Activated T-helper 1 cell treated with anti-CD3 and anti-CD28 coated beads, Interleukin-12 subunit alpha, Interleukin-12 subunit beta, Interleukin-2, Interleukin-4 antibody, amounts not matched to agents 30 ng/mL and 10 ng/mL and 1 ng/mL, durations not matched to agents 14 hours and 24 hours and 36 hours (primary cell): ENCODE measurements around the gene OCA2. TPM values are rescaled to one million over a fixed set of nuclear protein-coding genes. Genes with fewer than 3 reads are reported as not detected.

Experiments
- DNase-seq: peaks from one replicate; pipeline ENCODE4 v3.0.0; 2021; ENCODE audit warnings: low spot score
- H3K27ac Mint-ChIP-seq: one replicate; pipeline ENCODE4 v1.8.0; 2021; ENCODE audit warnings: mild to moderate bottlenecking, mixed read lengths
- H3K27me3 Mint-ChIP-seq: one replicate; pipeline ENCODE4 v1.8.0; 2022; ENCODE audit warnings: mild to moderate bottlenecking, moderate library complexity, mixed read lengths; ENCODE audit not compliant: insufficient read depth
- H3K36me3 Mint-ChIP-seq: one replicate; pipeline ENCODE4 v1.8.0; 2021; ENCODE audit warnings: low read depth, mixed read lengths
- H3K4me1 Mint-ChIP-seq: one replicate; pipeline ENCODE4 v1.8.0; 2021; ENCODE audit warnings: low read depth, mixed read lengths
- H3K4me3 Mint-ChIP-seq: one replicate; pipeline ENCODE4 v1.8.0; 2021; ENCODE audit warnings: mild to moderate bottlenecking, moderate library complexity, mixed read lengths
- H3K9me3 Mint-ChIP-seq: one replicate; pipeline ENCODE4 v1.8.0; 2021; ENCODE audit warnings: mixed read lengths
- intact Hi-C: fragments of 100-400 bp; cut with micrococcal nuclease; formaldehyde crosslinking; loops from one replicate; pipeline ENCODE4 v1.15.1; 2024
- total RNA-seq: library from RNA; stranded (reverse); gene quantifications from 2 replicates; pipeline ENCODE4 v1.2.3, GENCODE V29; 2022

OCA2 gene
- total RNA-seq, 1 donor from 2014 or later, result not detected

DNA sequence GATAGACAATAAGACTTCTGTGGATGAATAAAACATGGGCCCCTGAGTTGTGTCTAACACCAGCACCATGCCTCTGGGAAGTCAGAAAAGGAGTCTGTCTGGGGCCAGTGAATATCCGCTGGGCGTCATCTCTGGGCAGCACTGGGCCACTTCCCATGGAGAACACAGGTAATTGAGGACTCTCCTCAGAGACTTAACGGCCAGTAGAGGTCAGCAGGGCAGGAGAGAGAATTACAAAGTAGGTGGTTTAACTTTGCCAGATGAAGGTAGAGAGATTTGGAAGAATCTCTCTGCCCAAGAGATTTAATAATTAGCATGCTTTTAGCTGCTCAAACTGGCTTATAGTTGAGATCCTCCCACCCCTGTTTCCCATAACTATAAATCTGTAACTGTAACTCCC, 65.7 kb downstream of the OCA2 start:
- no peak overlapping the region for H3K4me3 Mint-ChIP-seq
- H3K27ac Mint-ChIP-seq, result no peak overlapping the region
- DNase-seq, result no peak
- no peaks in the 10 kb centered on the region for H3K36me3 Mint-ChIP-seq
- H3K27me3 Mint-ChIP-seq, result peaks cover 9% of the 10 kb centered on the region
- H3K9me3 Mint-ChIP-seq, result no peaks in the 10 kb centered on the region
- intact Hi-C loops, result no loop called here
- no peaks in the 10 kb centered on the region for H3K4me1 Mint-ChIP-seq

DNA sequence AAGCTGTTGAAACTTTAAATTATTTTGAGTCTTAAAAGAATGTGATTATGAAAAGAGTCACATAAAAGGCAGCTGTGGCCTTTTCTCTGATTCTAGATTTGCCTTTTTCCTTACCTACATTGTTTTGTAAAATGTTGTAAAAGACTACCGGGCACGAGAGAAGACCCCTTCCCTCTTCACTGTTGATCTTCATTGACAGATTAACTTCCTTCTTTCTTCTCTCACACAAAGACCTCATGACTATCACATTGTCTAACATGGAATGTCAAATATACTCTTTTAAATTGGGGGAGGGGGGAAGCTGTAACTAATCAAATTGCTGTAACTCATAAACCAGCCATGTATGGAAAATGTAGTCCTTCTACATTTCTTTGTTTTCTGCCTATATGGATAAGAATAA, 68.3 kb downstream of the OCA2 start:
- Mint-ChIP-seq H3K4me3 (no peak overlapping the region), H3K27me3 (peaks cover 7% of the 10 kb centered on the region), H3K36me3 (no peaks in the 10 kb centered on the region), H3K27ac (no peak overlapping the region), H3K4me1 (no peaks in the 10 kb centered on the region), H3K9me3 (no peaks in the 10 kb centered on the region)
- intact Hi-C loops, result no loop called here
- DNase-seq, result no peak

DNA sequence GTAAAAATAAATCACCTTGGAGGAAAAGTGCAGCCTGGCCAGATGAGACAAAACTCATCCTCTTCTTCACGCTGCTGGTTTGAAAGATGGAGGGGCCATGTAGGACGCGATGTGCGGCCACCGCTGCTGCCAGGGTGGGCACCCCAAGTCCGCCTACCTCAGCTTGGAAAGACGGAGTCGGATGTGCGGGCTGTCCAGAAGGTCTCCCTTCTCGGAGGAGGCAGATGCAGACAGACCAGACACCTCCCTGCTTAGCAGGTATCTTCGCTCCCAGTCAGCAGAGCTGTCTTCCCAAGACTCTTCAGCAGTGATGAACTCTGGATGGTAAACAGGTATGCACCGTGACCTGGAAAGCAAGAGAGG, 71.4 kb downstream of the OCA2 start:
- intact Hi-C loops, result no loop called here
- H3K36me3 Mint-ChIP-seq, result no peaks in the 10 kb centered on the region
- peaks cover 8% of the 10 kb centered on the region for H3K27me3 Mint-ChIP-seq
- no peak overlapping the region for H3K4me3 Mint-ChIP-seq
- H3K4me1 Mint-ChIP-seq, result no peaks in the 10 kb centered on the region
- no peak overlapping the region for H3K27ac Mint-ChIP-seq
- H3K9me3 Mint-ChIP-seq, result no peaks in the 10 kb centered on the region
- no peak for DNase-seq

DNA sequence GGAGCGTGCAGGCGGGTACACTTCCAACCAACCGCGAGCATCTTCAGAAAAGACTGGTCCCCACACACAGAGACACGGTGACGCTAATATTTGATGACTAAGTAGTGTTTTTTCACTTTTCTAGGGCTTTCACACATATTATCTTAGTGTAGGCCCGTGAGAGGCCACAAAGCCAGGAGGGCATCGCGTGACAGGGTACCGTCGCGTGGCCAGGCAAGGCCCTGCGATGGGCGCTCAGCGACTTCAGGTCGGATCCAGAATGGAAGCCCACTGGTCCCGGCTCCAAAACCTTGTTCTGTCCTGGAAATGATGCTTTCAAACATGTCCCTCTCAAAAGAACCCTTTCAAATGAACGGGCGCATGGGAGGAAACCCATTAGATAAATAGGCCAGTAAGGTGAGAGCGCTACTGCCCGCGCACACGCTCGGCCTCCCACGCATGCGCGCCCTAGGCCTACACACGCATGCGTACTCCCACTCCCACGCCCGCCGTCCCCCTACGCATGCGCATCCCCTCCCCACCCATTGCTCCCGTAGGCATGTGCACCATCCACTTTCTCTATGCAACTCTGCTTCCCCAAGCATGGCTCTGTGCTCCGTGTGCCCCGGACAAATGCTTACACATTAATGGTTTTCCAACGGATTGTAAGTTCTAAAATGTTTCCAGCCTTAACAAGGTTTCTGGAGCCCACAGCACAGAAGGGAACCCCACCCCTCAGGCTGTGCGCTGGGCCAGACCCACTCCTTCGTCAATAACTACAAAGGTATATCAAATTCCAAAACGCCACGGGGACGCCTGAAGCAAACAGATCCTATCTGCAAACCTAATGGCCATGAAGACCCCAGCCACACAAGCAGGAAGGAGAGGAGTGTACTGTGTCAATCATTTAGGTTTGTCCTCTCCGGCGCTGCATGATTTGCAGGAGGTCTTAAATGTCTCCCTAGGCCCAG, 72.1 kb downstream of the OCA2 start:
- intact Hi-C loops, result no loop called here
- H3K27me3 Mint-ChIP-seq, result peaks cover 5% of the 10 kb centered on the region
- no peak overlapping the region for H3K27ac Mint-ChIP-seq
- H3K4me3 Mint-ChIP-seq, result no peak overlapping the region
- no peak for DNase-seq
- H3K36me3 Mint-ChIP-seq, result no peaks in the 10 kb centered on the region
- no peaks in the 10 kb centered on the region for H3K4me1 Mint-ChIP-seq
- no peaks in the 10 kb centered on the region for H3K9me3 Mint-ChIP-seq

DNA sequence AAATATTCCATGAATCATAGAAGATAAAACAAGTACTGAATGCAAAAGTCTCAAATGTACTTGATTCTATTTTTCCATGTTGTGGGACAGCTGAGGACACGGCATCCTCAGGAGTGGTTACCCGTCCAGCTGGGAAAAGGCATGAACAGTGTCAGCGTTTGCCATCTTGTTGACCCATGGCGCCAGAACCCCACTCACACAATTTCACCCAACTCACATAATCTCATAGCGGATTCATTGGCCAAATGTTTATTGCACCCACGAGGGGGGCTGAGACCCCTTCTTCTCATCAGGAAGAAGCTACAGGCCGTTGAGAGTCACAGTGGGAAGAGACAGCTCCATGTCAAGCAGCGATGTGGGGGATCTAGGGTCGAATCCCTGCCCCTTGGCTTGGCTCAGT, 72.9 kb downstream of the OCA2 start:
- Mint-ChIP-seq H3K4me3 (no peak overlapping the region), H3K4me1 (no peaks in the 10 kb centered on the region), H3K9me3 (no peaks in the 10 kb centered on the region), H3K27me3 (peaks cover 5% of the 10 kb centered on the region), H3K36me3 (no peaks in the 10 kb centered on the region), H3K27ac (no peak overlapping the region)
- no peak for DNase-seq
- intact Hi-C loops, result no loop called here

DNA sequence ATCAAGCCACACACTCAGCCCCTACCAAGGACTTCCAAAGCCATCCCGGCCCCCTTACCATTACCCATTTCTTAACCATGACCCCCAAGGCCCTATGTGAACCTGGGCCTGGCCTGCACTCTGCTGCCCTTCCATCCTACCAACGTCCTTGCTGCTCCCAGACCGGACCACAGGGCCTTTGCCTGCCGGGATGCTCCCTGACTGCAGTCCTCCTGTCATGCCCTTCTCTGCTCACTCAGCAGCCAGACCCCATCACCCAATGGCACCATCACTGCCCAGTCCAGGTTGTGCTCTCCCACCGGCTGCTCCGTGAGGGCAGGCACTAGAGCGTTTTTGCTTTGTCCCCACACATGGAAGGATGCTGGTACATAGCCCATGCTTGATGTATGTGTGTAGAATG, 73.7 kb downstream of the OCA2 start:
- Mint-ChIP-seq H3K9me3 (no peaks in the 10 kb centered on the region), H3K4me3 (no peak overlapping the region), H3K27ac (no peak overlapping the region), H3K4me1 (no peaks in the 10 kb centered on the region), H3K27me3 (peaks cover 3% of the 10 kb centered on the region), H3K36me3 (no peaks in the 10 kb centered on the region)
- no peak for DNase-seq
- intact Hi-C loops, result no loop called here

DNA sequence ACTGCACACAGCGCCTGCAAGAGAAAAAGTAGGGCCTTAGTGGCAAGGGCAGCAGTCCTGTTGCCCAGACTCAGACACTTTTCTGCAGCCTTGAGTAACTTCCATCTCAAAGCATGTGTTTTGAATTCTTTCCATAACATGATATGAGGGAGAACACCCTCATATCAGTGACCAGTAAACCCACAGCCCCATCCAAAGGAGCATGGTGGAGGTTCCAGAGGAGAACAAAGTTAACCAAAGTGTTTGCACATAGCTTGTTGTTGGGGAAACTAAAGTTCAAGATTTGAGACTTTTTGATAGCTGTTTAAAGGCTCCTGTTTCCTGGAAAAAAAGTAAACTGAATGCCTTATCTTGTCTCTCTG, 74.2 kb downstream of the OCA2 start:
- Mint-ChIP-seq H3K27ac (no peak overlapping the region), H3K4me3 (no peak overlapping the region), H3K9me3 (no peaks in the 10 kb centered on the region)

DNA sequence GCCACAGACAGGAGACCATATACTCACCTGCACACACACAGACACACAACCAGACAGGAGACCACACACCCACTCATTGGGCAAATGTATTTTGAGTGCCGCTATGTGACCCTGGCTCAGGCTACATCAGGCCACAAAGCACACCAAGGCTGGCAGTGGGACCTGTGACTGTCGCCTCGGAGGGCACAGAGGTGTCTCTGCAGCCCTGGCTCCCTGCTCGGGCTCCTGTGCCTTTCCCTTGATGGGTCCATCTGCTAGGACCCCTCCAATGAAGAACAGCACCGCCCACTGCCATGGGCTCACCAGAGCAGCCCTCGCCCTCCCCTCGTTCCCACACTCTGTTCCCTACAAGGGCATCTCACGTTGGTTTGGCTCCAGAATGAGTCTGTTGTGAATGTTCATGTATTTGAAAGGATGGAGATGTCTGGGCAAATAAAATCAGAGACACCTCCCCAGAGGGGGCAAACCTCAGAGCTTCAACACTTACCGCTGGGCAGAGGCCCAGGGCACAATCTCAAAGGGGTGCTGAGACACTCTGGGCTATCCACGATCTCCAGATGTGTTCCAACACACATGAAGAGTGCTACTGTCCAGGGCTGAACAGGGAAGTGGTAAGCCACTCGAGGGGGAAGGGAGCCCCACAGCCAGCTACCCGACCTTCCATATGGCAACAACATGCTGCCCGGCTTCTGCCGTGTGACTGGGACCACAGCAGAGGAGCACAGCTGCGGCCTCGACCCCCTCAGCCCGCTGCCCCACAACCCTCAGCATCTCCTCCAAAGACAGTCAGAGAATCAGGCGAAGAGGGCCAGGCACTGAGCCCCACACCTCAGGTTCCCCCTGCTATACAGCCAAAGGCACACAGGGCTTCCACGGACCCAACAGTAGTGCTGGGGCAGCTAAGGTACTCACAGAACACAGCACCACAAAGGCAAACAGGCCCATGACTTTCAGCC, 74.9 kb downstream of the OCA2 start:
- peaks cover 3% of the 10 kb centered on the region for H3K27me3 Mint-ChIP-seq
- H3K27ac Mint-ChIP-seq, result no peak overlapping the region
- H3K9me3 Mint-ChIP-seq, result no peaks in the 10 kb centered on the region
- intact Hi-C loops, result no loop called here
- no peaks in the 10 kb centered on the region for H3K36me3 Mint-ChIP-seq
- no peak overlapping the region for H3K4me3 Mint-ChIP-seq
- no peaks in the 10 kb centered on the region for H3K4me1 Mint-ChIP-seq
- DNase-seq, result no peak

More for the DNA sequence above, 74.2 kb downstream of the OCA2 start:
- H3K36me3 Mint-ChIP-seq, result no peaks in the 10 kb centered on the region
- intact Hi-C loops, result no loop called here
- DNase-seq, result no peak
- H3K27me3 Mint-ChIP-seq, result peaks cover 3% of the 10 kb centered on the region
- no peaks in the 10 kb centered on the region for H3K4me1 Mint-ChIP-seq

DNA sequence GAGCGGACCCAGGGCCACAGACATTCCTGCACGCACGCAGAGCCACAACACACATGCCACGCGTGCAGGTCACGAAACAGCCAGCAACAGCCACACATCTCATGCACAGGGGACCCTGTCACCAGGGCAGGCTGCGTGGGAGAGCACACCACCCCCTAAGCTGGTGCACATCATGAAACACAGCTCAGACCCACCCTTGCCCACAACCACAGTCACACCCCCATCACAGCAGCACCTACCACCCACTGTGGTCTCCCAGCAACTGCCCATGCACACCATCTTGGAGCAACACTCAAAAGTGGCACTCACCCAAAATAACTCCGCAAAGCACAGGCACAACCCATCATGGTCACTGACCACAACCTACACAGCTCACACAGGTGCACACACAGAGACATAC, 75.7 kb downstream of the OCA2 start:
- Mint-ChIP-seq H3K36me3 (no peaks in the 10 kb centered on the region), H3K9me3 (no peaks in the 10 kb centered on the region), H3K27ac (no peak overlapping the region), H3K4me1 (no peaks in the 10 kb centered on the region), H3K27me3 (peaks cover 3% of the 10 kb centered on the region), H3K4me3 (no peak overlapping the region)
- intact Hi-C loops, result no loop called here
- no peak for DNase-seq

DNA sequence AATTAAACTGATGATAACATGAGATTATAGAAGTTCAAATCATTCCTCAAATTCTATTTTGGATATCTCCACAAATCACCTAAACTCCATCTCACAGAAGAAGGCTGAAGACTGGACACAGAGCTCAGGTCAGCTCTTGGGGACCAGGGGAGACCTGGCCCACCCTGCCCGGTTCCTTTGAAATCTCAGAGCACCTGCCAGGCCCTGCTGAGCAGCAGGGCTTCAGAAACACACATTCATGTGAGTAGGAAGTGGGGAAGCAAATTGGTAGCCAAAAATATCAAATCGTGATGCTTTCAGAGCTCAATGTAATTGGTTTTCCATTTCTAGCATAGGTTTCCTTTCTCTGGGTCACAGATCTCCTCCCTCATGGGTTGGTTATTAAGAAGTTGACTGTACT, 76.2 kb downstream of the OCA2 start:
- no peaks in the 10 kb centered on the region for H3K36me3 Mint-ChIP-seq
- DNase-seq, result no peak
- intact Hi-C loops, result no loop called here
- no peaks in the 10 kb centered on the region for H3K4me1 Mint-ChIP-seq
- no peak overlapping the region for H3K27ac Mint-ChIP-seq
- H3K4me3 Mint-ChIP-seq, result no peak overlapping the region
- peaks cover 3% of the 10 kb centered on the region for H3K27me3 Mint-ChIP-seq
- H3K9me3 Mint-ChIP-seq, result no peaks in the 10 kb centered on the region

DNA sequence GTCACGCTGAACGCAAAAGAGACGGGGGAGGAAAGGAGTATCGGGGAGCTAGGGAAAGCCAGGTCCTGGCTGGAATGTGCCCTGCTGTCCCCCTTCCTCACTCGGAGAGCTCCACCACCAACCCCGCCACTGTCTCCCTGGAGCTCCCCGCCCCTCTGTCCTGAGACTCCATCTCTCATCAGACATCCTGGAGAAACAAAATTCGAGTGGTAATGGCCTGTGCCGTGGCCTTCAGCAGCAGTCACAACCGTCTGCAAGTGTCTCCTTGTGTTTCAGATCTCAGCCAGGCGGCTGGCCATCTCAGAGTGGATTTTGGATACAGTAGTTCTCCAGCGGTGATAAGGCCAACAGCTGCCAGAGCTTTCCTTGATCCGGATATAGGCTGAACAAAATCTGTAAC, 76.9 kb downstream of the OCA2 start:
- DNase-seq, result no peak
- no peaks in the 10 kb centered on the region for H3K4me1 Mint-ChIP-seq
- H3K4me3 Mint-ChIP-seq, result no peak overlapping the region
- no peaks in the 10 kb centered on the region for H3K36me3 Mint-ChIP-seq
- intact Hi-C loops, result no loop called here
- H3K9me3 Mint-ChIP-seq, result no peaks in the 10 kb centered on the region
- H3K27ac Mint-ChIP-seq, result no peak overlapping the region
- peaks cover 3% of the 10 kb centered on the region for H3K27me3 Mint-ChIP-seq

DNA sequence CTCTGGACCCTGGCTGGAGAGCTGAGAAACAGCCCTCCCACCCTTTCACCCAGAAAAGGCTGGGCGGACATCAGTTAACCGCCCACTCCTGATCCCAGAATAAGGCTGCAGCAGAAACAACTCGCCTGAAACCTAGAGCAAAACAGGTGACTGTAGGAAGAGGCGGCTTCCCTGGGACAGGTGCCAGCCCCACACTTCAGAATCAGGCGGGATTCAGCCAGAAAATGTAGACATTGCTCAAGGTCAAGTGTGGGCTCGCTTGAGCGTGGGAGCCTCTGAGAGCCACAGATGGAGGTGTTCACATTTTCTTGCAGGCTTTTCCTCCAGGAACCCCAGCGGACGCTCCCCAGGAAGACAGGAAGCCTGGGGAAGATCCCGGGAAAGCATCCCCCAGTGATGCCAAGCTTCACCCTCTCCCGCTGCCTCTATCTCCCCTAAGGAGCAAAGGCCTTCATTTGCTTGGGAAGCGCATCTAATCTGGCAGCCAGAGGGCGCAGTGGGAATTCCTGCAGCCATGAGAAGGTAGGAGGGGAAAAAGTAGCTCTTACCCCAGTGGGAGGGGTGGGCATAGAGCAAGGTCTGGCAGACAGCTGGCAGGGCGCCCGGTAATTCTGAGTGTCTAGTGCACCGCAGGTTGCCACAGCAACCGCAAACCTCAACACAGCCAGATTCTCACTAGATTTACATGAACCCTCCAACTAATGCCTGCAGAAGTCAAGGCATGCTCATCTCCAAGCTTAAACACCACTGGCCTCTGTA, 77.7 kb downstream of the OCA2 start:
- Mint-ChIP-seq H3K9me3 (no peaks in the 10 kb centered on the region), H3K27ac (no peak overlapping the region), H3K36me3 (no peaks in the 10 kb centered on the region), H3K27me3 (peaks cover 3% of the 10 kb centered on the region), H3K4me3 (no peak overlapping the region), H3K4me1 (no peaks in the 10 kb centered on the region)
- intact Hi-C loops, result no loop called here
- DNase-seq, result no peak
